Activated gamma-delta T cell treated with anti-CD3 and anti-CD28 coated beads, Interleukin-2, amount 50 U/mL, for 16 hours (primary cell): Measurements from ENCODE around the gene AFAP1.

Experiments
- DNase-seq: peaks from one replicate; pipeline ENCODE4 v3.0.0-alpha.2; 2020; ENCODE audit warnings: low read depth

The AFAP1 gene

DNA sequence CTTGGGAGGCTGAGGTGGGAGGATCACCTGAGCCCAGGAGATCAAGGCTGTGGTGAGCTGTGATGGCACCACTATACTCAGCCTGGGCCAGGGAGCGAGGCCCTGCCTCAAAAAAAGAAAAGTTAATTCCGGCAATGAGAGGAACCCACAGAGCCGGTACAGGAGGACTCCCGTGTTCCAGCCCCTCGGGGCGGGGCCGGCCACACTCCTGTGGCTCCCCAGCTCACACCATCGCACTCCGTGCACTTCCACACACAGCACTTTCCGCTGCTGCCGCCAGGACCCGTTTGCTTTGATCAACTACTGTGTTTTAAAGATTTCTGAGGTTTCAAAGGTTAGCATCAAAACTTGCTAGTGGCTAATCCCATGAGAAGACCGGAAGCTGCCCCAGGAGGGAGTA lies 171.7 kb downstream of the AFAP1 start:
- no peak for DNase-seq

GRCh38 chr4:7767526-7767925 lies 172.1 kb downstream of the AFAP1 start:
- DNase-seq: no peak

DNA sequence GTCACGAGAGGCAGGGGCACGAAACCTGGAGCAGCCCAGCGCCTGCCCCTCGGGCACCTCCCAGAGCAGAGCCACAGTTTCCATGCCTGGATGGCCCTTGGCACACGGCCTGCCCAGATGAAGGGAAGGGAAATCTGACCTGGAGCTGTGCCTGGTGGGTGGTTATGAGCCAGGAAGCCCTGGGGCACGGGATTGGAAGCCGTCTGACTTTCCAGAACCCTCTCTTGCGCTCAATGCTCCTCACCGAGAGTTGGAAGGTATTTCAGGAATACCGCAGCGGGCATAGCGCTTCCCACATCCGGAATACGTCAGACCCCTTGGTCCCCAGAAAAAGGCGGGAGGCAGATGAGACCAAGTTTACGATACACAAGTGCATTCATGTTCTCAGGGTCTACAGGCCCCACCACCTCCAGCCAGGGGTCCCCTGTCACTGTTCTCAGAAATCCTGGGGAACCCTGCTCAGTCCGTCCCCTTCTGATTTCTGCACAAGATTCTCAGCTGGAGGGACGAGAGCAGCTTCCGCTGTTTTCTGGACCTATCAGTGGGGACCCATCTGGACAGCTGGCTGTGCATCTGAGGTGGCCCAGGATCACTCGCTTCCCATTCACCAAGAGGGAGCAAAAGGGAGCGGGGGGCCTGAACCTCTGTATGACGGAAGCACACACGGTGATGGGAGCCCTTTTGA lies 172.9 kb downstream of the AFAP1 start:
- DNase-seq: no peak

DNA sequence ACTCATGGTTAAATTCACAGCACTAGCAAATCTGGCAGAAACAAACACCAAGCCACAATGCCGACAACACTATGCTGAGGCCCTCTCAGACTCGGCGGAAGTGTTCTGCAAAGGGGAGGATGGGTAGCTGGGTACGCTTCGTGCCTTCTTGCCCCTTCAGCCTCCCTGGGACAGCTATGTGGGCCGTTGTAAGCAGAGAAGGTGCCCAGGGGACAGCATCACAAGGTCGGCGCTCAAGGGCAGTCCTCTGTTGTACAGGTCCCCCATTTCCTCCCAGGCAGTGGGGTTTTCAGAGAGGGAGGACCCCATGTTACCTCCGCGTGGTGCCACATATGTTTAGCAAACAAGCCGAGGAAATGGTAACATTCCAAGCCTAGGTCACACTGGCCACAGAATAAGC lies 173.6 kb downstream of the AFAP1 start:
- no peak for DNase-seq

DNA sequence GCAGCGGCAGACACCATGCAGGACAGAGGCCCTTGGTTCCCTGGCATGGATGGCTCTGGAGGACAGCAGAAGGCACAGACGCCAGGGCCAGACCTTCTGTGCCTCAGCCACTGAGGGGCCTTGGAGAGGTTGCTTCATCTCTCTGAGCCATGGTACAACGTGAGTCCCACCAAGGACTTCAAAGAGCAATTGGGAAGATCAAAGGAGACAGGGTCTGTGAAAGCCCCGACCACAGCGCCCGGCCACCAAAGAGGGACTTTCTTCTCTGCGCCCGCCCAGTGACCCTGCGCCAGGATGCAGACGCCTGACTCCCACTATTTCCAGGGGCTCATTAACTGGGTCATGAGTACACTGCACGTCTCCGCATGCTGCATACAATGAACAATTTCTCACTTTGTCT lies 174.0 kb downstream of the AFAP1 start:
- no peak for DNase-seq

- DNase-seq: no peak
Measured at GRCh38 chr4:7764466-7764865, 175.2 kb downstream of the AFAP1 start.

- DNase-seq: no peak
Measured at GRCh38 chr4:7763788-7764187, 175.9 kb downstream of the AFAP1 start.

DNA sequence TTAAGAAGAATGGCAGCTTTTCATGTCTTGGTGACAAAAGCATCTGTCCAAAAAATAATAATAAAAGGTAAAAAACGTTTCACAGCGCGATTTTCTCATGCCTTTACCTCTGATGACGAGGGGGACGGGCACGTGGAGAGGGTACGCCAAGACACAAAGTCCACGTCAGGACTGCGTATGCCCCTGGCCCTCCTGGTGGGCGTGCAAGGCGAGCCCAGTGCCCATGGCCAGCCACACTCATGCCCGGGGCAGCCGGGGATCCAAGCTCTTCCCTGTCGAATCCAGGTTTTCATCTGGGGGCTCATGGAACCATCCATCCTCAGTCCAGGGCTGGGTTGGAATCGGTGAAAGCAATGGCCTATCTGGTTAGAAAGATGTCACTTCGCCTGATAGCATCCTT lies 176.6 kb downstream of the AFAP1 start:
- no peak for DNase-seq

DNA sequence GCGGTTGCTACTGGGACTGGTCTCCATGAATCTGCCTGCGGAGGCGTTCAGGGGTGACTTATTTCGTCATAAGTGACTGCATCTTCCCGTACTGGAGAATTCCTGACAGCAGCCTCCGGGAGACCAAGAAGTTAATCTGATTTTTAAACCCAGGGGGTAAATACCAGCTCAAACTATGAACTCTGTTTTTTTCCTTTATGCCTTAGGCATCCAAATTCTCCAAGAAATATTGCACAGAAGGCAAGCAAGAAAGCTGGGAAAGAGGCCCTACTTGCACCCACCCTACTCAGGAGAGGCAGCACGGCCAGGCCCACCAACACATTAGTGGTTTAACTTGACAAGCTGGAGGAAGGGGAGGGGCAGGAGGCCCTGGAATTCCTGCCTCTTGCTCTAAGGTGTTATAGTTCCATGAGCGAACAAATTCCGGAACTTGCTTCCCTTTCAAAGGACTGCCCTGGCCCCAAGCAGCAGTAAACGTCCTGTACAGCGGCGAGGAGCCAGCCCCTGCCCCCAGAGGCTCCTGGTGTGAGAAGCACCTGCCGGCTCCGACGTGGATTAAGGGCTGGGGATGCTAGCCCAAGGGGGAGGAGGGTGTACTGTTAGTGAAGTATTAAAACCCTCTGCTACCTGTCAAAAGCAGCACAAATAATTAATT lies 177.2 kb downstream of the AFAP1 start:
- DNase-seq: no peak

- no peak for DNase-seq
Measured at GRCh38 chr4:7761720-7762119, 177.9 kb downstream of the AFAP1 start.

GRCh38 chr4:7761312-7761711 lies 178.3 kb downstream of the AFAP1 start:
- DNase-seq: no peak

- no peak for DNase-seq
Measured at GRCh38 chr4:7760706-7761105, 179.0 kb downstream of the AFAP1 start.

GRCh38 chr4:7760228-7760627 lies 179.4 kb downstream of the AFAP1 start:
- no peak for DNase-seq

- no peak for DNase-seq
Measured at GRCh38 chr4:7759635-7760034, 180.0 kb downstream of the AFAP1 start.

GRCh38 chr4:7759216-7759615 lies 180.4 kb downstream of the AFAP1 start:
- DNase-seq: peak; percentile 39

- no peak for DNase-seq
Measured at GRCh38 chr4:7758476-7758875, 181.2 kb downstream of the AFAP1 start.

DNA sequence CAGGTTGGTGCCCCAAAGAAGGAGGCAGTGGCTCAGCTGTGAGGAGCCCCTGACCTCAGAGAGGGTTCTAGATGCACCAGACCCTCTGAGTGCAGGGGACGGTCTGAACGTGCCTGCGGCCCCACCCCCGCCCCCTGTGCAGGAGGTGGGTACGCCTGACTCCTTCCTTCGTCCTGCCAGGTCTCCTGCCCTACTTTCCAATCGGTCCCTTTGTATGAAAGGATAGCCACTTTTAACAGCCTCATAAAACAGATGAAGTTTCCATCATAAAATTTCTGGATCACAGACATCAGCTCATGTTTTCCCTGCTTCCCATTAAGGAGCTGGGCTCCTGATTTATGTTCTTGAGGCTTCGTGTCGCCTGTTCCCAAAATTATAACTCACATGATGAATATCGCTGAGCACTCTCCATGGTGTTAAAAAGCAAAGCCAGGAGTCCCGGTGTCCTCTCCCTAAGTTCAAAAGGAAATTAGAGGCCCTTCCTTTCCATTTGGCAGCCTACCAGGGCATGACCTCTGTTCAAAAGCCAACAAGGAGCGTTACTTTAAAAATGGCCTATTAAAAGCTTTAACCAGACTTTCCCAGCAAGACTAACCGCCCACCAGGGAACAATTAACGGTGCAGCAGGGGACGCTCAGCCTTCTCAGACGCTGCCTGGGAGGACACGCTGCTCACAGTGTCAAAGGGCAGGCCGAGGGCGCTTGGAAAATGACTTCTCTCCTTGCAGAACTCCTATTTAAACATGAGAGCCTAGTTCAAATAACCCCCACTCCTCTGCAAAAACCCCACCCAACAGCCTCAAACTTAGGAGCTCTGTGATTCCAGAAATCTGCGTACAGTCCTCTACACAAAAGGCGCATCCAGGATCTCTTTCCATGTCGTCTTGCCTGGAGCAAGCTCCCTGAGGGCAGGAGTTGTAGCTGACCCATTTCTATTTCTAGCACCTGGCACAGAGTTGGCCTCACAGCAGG lies 181.9 kb downstream of the AFAP1 start:
- no peak for DNase-seq

DNA sequence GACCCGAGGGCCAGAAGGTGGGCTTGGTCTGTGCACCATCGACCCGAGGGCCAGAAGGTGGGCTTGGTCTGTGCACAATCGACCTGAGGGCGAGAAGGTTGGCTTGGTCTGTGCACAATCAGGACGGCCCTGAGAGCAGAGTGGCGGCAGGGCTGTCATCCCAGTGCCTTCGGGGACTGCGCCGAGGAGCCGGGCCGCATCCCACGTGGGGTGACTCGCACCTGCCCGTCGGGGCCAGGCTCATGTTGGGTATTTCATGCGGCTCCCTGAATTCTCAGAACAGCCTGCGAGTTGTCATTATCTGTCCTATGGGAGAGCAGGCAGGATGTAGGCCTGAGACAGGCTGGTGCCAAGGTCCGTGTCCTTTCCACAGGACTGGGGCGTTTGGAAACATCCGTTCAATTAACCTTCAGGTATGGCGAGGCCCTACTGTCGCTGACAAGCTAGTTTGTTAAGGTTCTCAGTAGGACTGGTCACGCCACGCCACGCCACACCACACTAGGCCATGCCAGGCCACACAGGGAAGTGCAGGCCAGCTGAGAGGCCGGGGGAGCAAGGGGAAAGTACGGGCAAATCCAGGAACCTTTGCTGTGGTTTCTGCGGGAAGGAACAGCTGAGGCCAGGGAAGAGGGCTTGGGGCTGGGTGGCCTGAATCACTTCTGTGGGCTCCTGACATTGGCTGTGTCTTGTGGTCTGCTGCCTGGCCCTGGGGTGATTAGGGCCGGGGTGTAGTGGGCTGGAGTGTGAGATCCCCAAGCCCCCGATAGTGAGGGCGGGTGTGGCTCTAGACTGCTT lies 182.9 kb downstream of the AFAP1 start:
- DNase-seq: no peak

DNA sequence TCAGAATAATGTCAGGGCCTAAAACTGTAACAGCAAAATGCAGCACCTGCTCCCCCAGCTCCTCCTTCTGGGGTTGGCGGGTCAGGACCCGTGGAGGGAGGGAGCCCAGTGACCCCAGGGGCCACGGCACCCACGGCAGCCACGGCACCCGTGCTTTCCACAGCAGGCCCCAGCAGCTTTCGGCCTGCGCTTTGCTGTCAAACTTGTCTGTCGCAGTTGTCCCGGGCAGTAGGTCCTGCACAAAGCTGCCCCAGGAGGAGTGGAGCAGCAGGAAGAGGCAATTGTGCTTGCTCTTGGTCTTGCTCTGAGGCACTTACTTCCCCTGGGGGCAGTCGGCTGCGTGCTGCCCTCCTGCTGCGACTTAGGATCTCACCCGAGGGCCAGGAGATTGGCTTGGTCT lies 183.6 kb downstream of the AFAP1 start:
- no peak for DNase-seq

GRCh38 chr4:7755561-7755960 lies 184.1 kb downstream of the AFAP1 start:
- no peak for DNase-seq

GRCh38 chr4:7754565-7755262 lies 184.9 kb downstream of the AFAP1 start:
- no peak for DNase-seq
